GM12878 (cell line): Measurements from ENCODE around the gene FAM53B. TPM values are rescaled to one million over a fixed set of nuclear protein-coding genes. Genes with fewer than 3 reads are reported as not detected.

ENCODE experiments used
- CBX3 ChIP-seq: fragments of 200-600 bp; sonication (generic); IDR thresholded peaks from 2 replicates; pipeline ENCODE4 v1.6.1; 2016; ENCODE audit warnings: low read depth, borderline replicate concordance
- CREM ChIP-seq: IDR thresholded peaks from 2 replicates; pipeline ENCODE4 v1.6.1; 2014; ENCODE audit warnings: antibody characterized with exemption, low read depth
- ESRRA ChIP-seq: IDR thresholded peaks from 2 replicates; pipeline ENCODE4 v1.6.1; 2012; ENCODE audit warnings: mild to moderate bottlenecking, low read length, improper control_type of control experiment
- GABPA ChIP-seq: IDR thresholded peaks from 2 replicates; pipeline ENCODE4 v1.6.1; 2014; ENCODE audit warnings: antibody characterized with exemption, low read depth, mild to moderate bottlenecking, inconsistent platforms
- HDAC2 ChIP-seq: fragments of 200-600 bp; sonication (generic); IDR thresholded peaks from 2 replicates; pipeline ENCODE4 v1.6.1; 2017
- HDAC6 ChIP-seq: fragments of 200-600 bp; sonication (generic); IDR thresholded peaks from one replicate; pipeline ENCODE4 v1.8.0; 2017; ENCODE audit warnings: antibody characterized with exemption; ENCODE audit not compliant: unreplicated experiment
- IRF4 ChIP-seq: IDR thresholded peaks from 2 replicates; pipeline ENCODE4 v1.6.1; 2011; ENCODE audit warnings: low read depth, low read length
- KDM1A ChIP-seq: fragments of 200-600 bp; sonication (generic); IDR thresholded peaks from 2 replicates; pipeline ENCODE4 v1.6.1; 2016; ENCODE audit warnings: borderline replicate concordance
- NFYA ChIP-seq: IDR thresholded peaks from 2 replicates; pipeline ENCODE4 v1.6.1; 2011; ENCODE audit warnings: low read depth, mild to moderate bottlenecking, low read length, improper control_type of control experiment, borderline replicate concordance
- POLR2A ChIP-seq: IDR thresholded peaks from 2 replicates; pipeline ENCODE4 v1.6.1; 2011; ENCODE audit warnings: low read depth, mild to moderate bottlenecking, low read length
- POLR2AphosphoS5 ChIP-seq: IDR thresholded peaks from 2 replicates; pipeline ENCODE4 v1.6.1; 2011; ENCODE audit warnings: mild to moderate bottlenecking, low read length, inconsistent platforms
- SIX5 ChIP-seq: IDR thresholded peaks from 2 replicates; pipeline ENCODE4 v1.6.1; 2011; ENCODE audit warnings: mild to moderate bottlenecking, low read depth, low read length, moderate library complexity; ENCODE audit not compliant: severe bottlenecking
- SMAD1 ChIP-seq: fragments of 450-650 bp; IDR thresholded peaks from 2 replicates; pipeline ENCODE4 v1.6.1; 2018; ENCODE audit warnings: mild to moderate bottlenecking, low read depth; ENCODE audit not compliant: partially characterized antibody
- SRF ChIP-seq, 2 experiments: IDR thresholded peaks; 2 replicates each; pipeline ENCODE4 v1.6.1; 2011; ENCODE audit warnings: low read depth in 2 of 2, low read length in 2 of 2, mild to moderate bottlenecking in 1 of 2, moderate library complexity in 1 of 2
- polyA plus RNA-seq, 11 experiments: library from polyadenylated mRNA; depleted of rRNA in 4 of 11; unstranded in 6 of 11; stranded (reverse) in 5 of 11; fragments of >200 nt; fragmentation: Nextera tagmentation in 4 of 11; fragmentation: Illumina TruSeq in 1 of 11; extraction: Ambion mirVana in 4 of 11; extraction: Trizol in 1 of 11; gene quantifications; 1 replicate in 1 of 11; 2 replicates in 10 of 11; pipeline versions ENCODE4 v1.2.1 to v1.2.3, GENCODE V29; 2011 to 2016; ENCODE audit warnings: inconsistent platforms in 2 of 11, missing spikeins in 2 of 11, low read depth in 1 of 11
- total RNA-seq, 4 experiments: library from RNA; depleted of rRNA in 3 of 4; stranded (reverse); fragments of >200 nt in 3 of 4; fragmentation: Illumina TruSeq in 1 of 4; extraction: Trizol in 1 of 4; gene quantifications; 2 replicates each; pipeline versions ENCODE4 v1.2.1 to v1.2.3, GENCODE V29; 2013 to 2021
- TF ChIP-seq, protein P1 (sequence below): IDR thresholded peaks from 2 replicates; pipeline ENCODE4 v1.6.1; 2011; ENCODE audit warnings: mild to moderate bottlenecking, low read depth, low read length, moderate library complexity; ENCODE audit not compliant: insufficient replicate concordance
- TF ChIP-seq, protein P2 (sequence below): fragments of 450-650 bp; IDR thresholded peaks from 2 replicates; pipeline ENCODE4 v1.6.1; 2018; ENCODE audit warnings: borderline replicate concordance, mild to moderate bottlenecking; ENCODE audit not compliant: partially characterized antibody
- TF ChIP-seq, protein P3 (sequence below): IDR thresholded peaks from 2 replicates; pipeline ENCODE4 v1.6.1; 2011; ENCODE audit warnings: low read depth, mild to moderate bottlenecking, low read length, moderate library complexity, borderline replicate concordance; ENCODE audit errors: extremely low read depth
- TF ChIP-seq, protein P4 (sequence below): IDR thresholded peaks from 2 replicates; pipeline ENCODE4 v1.6.1; 2011; ENCODE audit warnings: borderline replicate concordance, low read depth, mild to moderate bottlenecking, moderate library complexity, low read length; ENCODE audit not compliant: insufficient read depth, poor library complexity, severe bottlenecking
- TF ChIP-seq, protein P5 (sequence below): fragments of 450-650 bp; IDR thresholded peaks from 2 replicates; pipeline ENCODE4 v1.6.1; 2017; ENCODE audit warnings: mild to moderate bottlenecking, low read depth, inconsistent platforms; ENCODE audit not compliant: poor library complexity, severe bottlenecking
- TF ChIP-seq, protein P6 (sequence below), 3 experiments: IDR thresholded peaks in 2 of 3; conservative IDR thresholded peaks in 1 of 3; 2 replicates each; pipeline ENCODE4 v1.5.1; 2011; ENCODE audit warnings: low read depth in 3 of 3, low read length in 3 of 3, mild to moderate bottlenecking in 3 of 3, control low read depth in 2 of 3, moderate library complexity in 2 of 3, inconsistent platforms in 1 of 3, mixed read lengths in 1 of 3; ENCODE audit not compliant: control insufficient read depth in 2 of 3, insufficient read depth in 1 of 3; ENCODE audit errors: extremely low read depth in 1 of 3

The FAM53B gene
- total and polyA plus RNA-seq, 10 of the 15 experiments (the other 5 are each of a cell fraction or from before 2014, with no cell fraction given) = 0.05 to 26.3 (median 8.1) TPM

DNA sequence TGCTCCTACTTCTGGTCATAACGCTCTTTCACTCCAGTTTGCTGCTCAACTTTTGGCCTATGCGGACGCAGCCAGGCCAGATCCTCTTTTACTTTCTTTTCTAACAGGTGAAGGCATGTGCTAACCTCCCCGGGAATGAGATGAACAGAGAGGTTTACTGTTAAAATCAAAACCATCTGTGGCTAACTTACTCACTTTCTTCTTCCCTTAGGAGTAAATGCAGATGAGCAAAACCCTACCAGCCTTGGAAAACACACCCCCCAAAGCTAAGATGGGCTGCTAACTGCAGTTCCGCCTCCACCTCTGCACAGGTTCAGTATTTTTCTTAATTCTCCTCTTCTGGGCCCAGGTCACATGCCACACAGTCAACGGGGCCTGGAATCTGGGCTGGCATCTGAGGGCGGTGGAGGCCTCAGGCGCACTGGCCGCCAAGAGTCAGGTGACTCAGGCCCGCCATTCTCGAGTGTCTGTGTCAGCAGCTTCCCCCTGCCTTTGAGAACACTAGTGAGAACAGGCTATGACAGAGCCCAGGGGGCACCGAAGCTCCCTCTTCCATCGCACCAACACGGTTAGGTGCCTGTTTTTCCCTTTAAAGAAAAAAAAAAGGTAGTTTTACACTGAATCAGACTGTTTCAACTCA lies 11.1 kb downstream of the FAM53B start (continued):
- TF ChIP-seq, protein P1, sequence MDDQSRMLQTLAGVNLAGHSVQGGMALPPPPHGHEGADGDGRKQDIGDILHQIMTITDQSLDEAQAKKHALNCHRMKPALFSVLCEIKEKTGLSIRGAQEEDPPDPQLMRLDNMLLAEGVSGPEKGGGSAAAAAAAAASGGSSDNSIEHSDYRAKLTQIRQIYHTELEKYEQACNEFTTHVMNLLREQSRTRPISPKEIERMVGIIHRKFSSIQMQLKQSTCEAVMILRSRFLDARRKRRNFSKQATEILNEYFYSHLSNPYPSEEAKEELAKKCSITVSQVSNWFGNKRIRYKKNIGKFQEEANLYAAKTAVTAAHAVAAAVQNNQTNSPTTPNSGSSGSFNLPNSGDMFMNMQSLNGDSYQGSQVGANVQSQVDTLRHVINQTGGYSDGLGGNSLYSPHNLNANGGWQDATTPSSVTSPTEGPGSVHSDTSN = no peak
- TF ChIP-seq SIX5 (no peak), IRF4 (no peak), POLR2A (peak; percentile 59), KDM1A (no peak), POLR2AphosphoS5 (peak; percentile 36; the same call in 1 of the 2 replicates), CREM (0 out of 2 replicates have a peak, but pooled peaks have one; percentile 32), ESRRA (no peak), HDAC6 (no peak), SMAD1 (no peak), GABPA (no peak), CBX3 (no peak), NFYA (no peak), SRF (IDR thresholded peaks at IDR 0.05; ENCODE audit: low read depth in 2 of 2, low read length in 2 of 2) (0 out of 4 replicates have a peak, but pooled peaks of 1 of the 2 experiments have one; percentile 23), HDAC2 (no peak)
- TF ChIP-seq, protein P2, sequence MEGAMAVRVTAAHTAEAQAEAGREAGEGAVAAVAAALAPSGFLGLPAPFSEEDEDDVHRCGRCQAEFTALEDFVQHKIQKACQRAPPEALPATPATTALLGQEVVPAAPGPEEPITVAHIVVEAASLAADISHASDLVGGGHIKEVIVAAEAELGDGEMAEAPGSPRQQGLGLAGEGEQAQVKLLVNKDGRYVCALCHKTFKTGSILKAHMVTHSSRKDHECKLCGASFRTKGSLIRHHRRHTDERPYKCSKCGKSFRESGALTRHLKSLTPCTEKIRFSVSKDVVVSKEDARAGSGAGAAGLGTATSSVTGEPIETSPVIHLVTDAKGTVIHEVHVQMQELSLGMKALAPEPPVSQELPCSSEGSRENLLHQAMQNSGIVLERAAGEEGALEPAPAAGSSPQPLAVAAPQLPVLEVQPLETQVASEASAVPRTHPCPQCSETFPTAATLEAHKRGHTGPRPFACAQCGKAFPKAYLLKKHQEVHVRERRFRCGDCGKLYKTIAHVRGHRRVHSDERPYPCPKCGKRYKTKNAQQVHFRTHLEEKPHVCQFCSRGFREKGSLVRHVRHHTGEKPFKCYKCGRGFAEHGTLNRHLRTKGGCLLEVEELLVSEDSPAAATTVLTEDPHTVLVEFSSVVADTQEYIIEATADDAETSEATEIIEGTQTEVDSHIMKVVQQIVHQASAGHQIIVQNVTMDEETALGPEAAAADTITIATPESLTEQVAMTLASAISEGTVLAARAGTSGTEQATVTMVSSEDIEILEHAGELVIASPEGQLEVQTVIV = no peak
- TF ChIP-seq, protein P3, sequence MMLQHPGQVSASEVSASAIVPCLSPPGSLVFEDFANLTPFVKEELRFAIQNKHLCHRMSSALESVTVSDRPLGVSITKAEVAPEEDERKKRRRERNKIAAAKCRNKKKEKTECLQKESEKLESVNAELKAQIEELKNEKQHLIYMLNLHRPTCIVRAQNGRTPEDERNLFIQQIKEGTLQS = no peak
- TF ChIP-seq, protein P4, sequence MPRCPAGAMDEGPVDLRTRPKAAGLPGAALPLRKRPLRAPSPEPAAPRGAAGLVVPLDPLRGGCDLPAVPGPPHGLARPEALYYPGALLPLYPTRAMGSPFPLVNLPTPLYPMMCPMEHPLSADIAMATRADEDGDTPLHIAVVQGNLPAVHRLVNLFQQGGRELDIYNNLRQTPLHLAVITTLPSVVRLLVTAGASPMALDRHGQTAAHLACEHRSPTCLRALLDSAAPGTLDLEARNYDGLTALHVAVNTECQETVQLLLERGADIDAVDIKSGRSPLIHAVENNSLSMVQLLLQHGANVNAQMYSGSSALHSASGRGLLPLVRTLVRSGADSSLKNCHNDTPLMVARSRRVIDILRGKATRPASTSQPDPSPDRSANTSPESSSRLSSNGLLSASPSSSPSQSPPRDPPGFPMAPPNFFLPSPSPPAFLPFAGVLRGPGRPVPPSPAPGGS = no peak
- TF ChIP-seq, protein P5, sequence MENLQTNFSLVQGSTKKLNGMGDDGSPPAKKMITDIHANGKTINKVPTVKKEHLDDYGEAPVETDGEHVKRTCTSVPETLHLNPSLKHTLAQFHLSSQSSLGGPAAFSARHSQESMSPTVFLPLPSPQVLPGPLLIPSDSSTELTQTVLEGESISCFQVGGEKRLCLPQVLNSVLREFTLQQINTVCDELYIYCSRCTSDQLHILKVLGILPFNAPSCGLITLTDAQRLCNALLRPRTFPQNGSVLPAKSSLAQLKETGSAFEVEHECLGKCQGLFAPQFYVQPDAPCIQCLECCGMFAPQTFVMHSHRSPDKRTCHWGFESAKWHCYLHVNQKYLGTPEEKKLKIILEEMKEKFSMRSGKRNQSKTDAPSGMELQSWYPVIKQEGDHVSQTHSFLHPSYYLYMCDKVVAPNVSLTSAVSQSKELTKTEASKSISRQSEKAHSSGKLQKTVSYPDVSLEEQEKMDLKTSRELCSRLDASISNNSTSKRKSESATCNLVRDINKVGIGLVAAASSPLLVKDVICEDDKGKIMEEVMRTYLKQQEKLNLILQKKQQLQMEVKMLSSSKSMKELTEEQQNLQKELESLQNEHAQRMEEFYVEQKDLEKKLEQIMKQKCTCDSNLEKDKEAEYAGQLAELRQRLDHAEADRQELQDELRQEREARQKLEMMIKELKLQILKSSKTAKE = peak; percentile 44
- TF ChIP-seq, protein P6, sequence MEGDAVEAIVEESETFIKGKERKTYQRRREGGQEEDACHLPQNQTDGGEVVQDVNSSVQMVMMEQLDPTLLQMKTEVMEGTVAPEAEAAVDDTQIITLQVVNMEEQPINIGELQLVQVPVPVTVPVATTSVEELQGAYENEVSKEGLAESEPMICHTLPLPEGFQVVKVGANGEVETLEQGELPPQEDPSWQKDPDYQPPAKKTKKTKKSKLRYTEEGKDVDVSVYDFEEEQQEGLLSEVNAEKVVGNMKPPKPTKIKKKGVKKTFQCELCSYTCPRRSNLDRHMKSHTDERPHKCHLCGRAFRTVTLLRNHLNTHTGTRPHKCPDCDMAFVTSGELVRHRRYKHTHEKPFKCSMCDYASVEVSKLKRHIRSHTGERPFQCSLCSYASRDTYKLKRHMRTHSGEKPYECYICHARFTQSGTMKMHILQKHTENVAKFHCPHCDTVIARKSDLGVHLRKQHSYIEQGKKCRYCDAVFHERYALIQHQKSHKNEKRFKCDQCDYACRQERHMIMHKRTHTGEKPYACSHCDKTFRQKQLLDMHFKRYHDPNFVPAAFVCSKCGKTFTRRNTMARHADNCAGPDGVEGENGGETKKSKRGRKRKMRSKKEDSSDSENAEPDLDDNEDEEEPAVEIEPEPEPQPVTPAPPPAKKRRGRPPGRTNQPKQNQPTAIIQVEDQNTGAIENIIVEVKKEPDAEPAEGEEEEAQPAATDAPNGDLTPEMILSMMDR (IDR thresholded peaks at IDR 0.05 in 2 of 3, conservative IDR thresholded peaks at IDR 0.05 in 1 of 3; ENCODE audit: control insufficient read depth in 2 of 3, extremely low read depth in 1 of 3, insufficient read depth in 1 of 3, low read depth in 3 of 3, low read length in 3 of 3) = no peak
